ENCODE results near the gene MAPKAP1.

Gene MAPKAP1

DNA sequence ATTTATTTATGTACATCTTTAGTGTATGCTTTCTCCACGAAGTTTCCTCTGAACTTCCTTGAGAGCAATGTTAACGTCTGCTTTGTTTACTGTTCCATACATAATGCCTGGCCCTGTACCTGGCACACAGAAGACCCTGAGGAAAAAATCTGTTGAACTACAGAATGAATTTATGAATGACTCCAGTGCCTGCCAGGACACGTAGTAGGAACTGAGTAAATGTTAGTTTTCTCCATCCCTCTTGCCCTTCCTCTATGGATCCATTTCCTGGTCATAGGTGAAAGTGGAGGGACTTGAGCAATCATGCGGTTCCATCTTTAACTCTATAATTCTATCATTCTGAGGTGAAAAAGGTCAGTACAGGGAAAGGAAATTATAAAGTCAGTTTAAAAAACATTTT is 117.7 kb downstream of the MAPKAP1 start:
- TF ChIP-seq TAF1 (IDR thresholded peaks at IDR 0.05; ENCODE audit: borderline replicate concordance, insufficient read depth, low read length): no peak
- no peak for TF ChIP-seq FOXP2 (optimal IDR thresholded peaks at IDR 0.05; ENCODE audit: borderline replicate concordance, extremely low read depth, extremely low read length, insufficient read depth)
- TF ChIP-seq POLR2AphosphoS5 (IDR thresholded peaks at IDR 0.05; ENCODE audit: low read depth, low read length): no peak
- TF ChIP-seq, protein P1, sequence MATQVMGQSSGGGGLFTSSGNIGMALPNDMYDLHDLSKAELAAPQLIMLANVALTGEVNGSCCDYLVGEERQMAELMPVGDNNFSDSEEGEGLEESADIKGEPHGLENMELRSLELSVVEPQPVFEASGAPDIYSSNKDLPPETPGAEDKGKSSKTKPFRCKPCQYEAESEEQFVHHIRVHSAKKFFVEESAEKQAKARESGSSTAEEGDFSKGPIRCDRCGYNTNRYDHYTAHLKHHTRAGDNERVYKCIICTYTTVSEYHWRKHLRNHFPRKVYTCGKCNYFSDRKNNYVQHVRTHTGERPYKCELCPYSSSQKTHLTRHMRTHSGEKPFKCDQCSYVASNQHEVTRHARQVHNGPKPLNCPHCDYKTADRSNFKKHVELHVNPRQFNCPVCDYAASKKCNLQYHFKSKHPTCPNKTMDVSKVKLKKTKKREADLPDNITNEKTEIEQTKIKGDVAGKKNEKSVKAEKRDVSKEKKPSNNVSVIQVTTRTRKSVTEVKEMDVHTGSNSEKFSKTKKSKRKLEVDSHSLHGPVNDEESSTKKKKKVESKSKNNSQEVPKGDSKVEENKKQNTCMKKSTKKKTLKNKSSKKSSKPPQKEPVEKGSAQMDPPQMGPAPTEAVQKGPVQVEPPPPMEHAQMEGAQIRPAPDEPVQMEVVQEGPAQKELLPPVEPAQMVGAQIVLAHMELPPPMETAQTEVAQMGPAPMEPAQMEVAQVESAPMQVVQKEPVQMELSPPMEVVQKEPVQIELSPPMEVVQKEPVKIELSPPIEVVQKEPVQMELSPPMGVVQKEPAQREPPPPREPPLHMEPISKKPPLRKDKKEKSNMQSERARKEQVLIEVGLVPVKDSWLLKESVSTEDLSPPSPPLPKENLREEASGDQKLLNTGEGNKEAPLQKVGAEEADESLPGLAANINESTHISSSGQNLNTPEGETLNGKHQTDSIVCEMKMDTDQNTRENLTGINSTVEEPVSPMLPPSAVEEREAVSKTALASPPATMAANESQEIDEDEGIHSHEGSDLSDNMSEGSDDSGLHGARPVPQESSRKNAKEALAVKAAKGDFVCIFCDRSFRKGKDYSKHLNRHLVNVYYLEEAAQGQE (IDR thresholded peaks at IDR 0.05; ENCODE audit: insufficient read depth in 1 of 2, low read depth in 2 of 2, low read length in 2 of 2): no peak
- TF ChIP-seq SIN3A (IDR thresholded peaks at IDR 0.05; ENCODE audit: borderline replicate concordance, insufficient read depth, low read length): no peak

DNA sequence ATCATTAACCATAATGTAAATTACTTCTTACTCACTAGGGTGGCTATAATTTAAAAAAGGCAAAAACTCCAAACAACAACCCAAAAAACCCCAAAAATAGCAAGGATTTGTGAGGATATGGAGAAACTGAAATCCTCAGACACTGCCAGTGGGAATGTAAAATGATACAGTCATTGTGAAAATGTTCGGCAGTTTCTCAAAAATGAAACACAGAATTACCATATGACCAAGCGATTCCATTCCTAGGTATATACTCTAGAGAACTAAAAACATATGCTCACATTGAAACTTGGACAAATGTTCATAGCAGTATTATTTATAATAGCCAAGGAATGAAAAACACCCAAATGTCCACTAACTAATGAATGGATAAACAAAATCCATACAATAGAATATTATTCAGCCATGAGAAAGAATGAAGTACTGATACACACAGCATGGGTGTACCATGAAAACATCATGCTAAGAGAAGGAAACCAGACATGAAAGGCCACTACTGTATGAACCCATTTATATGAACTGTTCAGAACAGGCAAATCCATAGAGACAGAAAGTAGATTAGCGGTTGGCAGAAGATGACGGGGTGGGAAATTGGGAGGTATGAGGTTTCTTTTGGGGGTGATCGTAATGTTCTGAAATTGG is 119.1 kb downstream of the MAPKAP1 start:
- TF ChIP-seq TAF1 (IDR thresholded peaks at IDR 0.05; ENCODE audit: borderline replicate concordance, insufficient read depth, low read length) (no peak), POLR2AphosphoS5 (IDR thresholded peaks at IDR 0.05; ENCODE audit: low read depth, low read length) (no peak), FOXP2 (optimal IDR thresholded peaks at IDR 0.05; ENCODE audit: borderline replicate concordance, extremely low read depth, extremely low read length, insufficient read depth) (no peak), SIN3A (IDR thresholded peaks at IDR 0.05; ENCODE audit: borderline replicate concordance, insufficient read depth, low read length) (no peak)
- TF ChIP-seq, protein P1 (IDR thresholded peaks at IDR 0.05; ENCODE audit: insufficient read depth in 1 of 2, low read depth in 2 of 2, low read length in 2 of 2): no peak

DNA sequence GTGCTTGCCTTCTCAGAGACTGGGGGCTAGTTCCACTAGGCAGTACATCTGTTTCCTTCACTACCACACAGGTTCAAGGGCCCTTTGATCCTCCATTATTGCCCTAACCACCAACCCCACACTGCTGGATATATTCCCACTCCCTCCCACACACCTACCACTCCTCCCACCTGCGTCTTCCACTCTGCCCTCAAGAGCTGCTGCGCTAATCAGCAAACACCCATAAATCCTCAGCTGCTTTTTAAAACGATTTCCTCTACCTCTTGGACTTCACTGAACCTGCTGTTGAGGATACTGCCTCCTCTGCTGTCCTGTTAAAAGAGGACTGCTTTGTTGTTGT is 120.9 kb downstream of the MAPKAP1 start:
- no peak for TF ChIP-seq FOXP2 (optimal IDR thresholded peaks at IDR 0.05; ENCODE audit: borderline replicate concordance, extremely low read depth, extremely low read length, insufficient read depth)
- TF ChIP-seq TAF1 (IDR thresholded peaks at IDR 0.05; ENCODE audit: borderline replicate concordance, insufficient read depth, low read length): no peak
- TF ChIP-seq, protein P1 (IDR thresholded peaks at IDR 0.05; ENCODE audit: insufficient read depth in 1 of 2, low read depth in 2 of 2, low read length in 2 of 2): no peak
- no peak for TF ChIP-seq SIN3A (IDR thresholded peaks at IDR 0.05; ENCODE audit: borderline replicate concordance, insufficient read depth, low read length)

DNA sequence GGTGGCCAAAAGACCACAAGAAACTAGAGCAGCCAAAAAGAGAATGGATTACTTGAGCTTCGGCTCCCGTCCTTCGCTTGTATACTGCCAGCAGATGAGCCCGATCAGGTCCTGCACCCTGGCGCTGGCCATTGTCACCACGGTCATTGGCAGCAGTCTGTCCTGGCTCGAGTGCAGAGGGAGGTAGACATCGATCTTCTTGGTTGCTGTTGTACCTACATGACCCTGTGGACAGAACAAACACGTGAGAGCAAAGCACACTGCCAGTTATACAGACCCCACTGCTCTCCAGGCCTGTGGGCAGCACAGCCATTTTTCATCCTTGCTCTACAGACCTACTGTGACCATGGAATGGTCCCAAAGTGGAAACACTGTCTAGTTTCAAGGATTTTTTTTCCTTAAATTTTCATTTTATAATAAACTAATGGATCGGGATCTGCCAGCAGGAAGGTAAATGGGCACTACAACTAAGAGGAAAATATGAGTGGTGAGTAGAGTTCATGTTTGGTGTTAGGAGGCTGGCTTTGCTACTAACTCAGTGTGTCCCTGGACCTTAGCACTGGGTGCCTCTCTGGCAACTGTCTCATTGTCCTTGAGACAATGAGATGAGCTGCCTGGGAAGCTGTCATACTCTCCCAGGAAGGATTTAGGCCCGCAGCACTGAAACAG is 121.4 kb downstream of the MAPKAP1 start:
- TF ChIP-seq FOXP2 (optimal IDR thresholded peaks at IDR 0.05; ENCODE audit: borderline replicate concordance, extremely low read depth, extremely low read length, insufficient read depth) (no peak), POLR2AphosphoS5 (IDR thresholded peaks at IDR 0.05; ENCODE audit: low read depth, low read length) (no peak), TAF1 (IDR thresholded peaks at IDR 0.05; ENCODE audit: borderline replicate concordance, insufficient read depth, low read length) (no peak), SIN3A (IDR thresholded peaks at IDR 0.05; ENCODE audit: borderline replicate concordance, insufficient read depth, low read length) (no peak)
- TF ChIP-seq, protein P1 (IDR thresholded peaks at IDR 0.05; ENCODE audit: insufficient read depth in 1 of 2, low read depth in 2 of 2, low read length in 2 of 2): no peak
